ENCODE results near the gene RYR1. TPM values are rescaled to one million over a fixed set of nuclear protein-coding genes. Genes with fewer than 3 reads are reported as not detected.

Gene RYR1
- total and polyA plus RNA-seq, 2 of the 8 experiments (the other 6 are each of a cell fraction or from before 2014, with no cell fraction given) = 5.8 to 11.8 TPM

- H4K5ac ChIP-seq (ENCODE audit: insufficient read length, low read depth, low read length) = no peak overlapping the region
- H3K4me2 ChIP-seq (ENCODE audit: insufficient read depth in 1 of 2, low read depth in 2 of 2, low read length in 2 of 2) = no peak overlapping the region
- no peak overlapping the region for H4K8ac ChIP-seq (ENCODE audit: extremely low read depth, insufficient read depth, low read length)
- no peak overlapping the region for H2BK12ac ChIP-seq (ENCODE audit: low read depth, low read length)
- ChIA-PET CTCF (ENCODE audit: partially characterized antibody) (interaction anchor here (0.7 to 1.5 kb wide), 3 partner anchors 16 to 151 kb away, joined by 3 to 4 read pairs (median 3); partner anchors contain the start of gene EIF3K), POLR2A (ENCODE audit: partially characterized antibody) (interaction anchor here (1.5 kb wide), 1 partner anchor 13 kb away, joined by 4 read pairs; no protein-coding TSS in a partner anchor)
- no peak overlapping the region for H2BK15ac ChIP-seq (ENCODE audit: low read length)
- H2AFZ ChIP-seq (ENCODE audit: low read length) = no peak overlapping the region
- no peak overlapping the region for H3K14ac ChIP-seq (ENCODE audit: insufficient read length)
- no peak overlapping the region for H3K27ac ChIP-seq (ENCODE audit: low read depth, low read length)
- no peak overlapping the region for H3K9ac ChIP-seq (replicated peaks in 1 of 4; ENCODE audit: extremely low read depth in 1 of 4, low read depth in 3 of 4, low read length in 3 of 4)
- no peak overlapping the region for H3K23ac ChIP-seq (ENCODE audit: insufficient read length)
- no peak overlapping the region for H2BK20ac ChIP-seq (ENCODE audit: low read length)
- no peaks in the 10 kb centered on the region for H3K9me3 ChIP-seq (ENCODE audit: insufficient read depth in 2 of 2, low read depth in 1 of 2, low read length in 1 of 2)
- H2BK120ac ChIP-seq (replicated peaks; ENCODE audit: low read depth, low read length) = no peak overlapping the region
- 91% methylated on average over 6 of the region's 6 CpGs; no CpG with 5 or more reads in 1 of the 2 experiments for WGBS, 2 experiments (ENCODE audit: extremely low coverage in 1 of 2, insufficient coverage in 1 of 2, insufficient read length in 1 of 2, insufficient replicate concordance in 2 of 2, low coverage in 1 of 2, low lambda C conversion rate in 2 of 2, missing lambda C conversion rate in 1 of 2)
- peaks cover 0 to 6% (median 2%) of the 10 kb centered on the region in 4 experiments; a peak in 2 of 8 replicates for H3K36me3 ChIP-seq (ENCODE audit: control insufficient read depth in 2 of 4, insufficient read depth in 4 of 4, low read length in 3 of 4)
- no peak overlapping the region for H3K18ac ChIP-seq (ENCODE audit: extremely low read depth, low read length)
- DNase-seq (ENCODE audit: low read depth in 1 of 2, low spot score in 2 of 2) (no peak), FAIRE-seq (no peak)
- no peak overlapping the region for H3K56ac ChIP-seq (replicated peaks; ENCODE audit: insufficient read length, low read depth, low read length)
- no peak overlapping the region for H2BK5ac ChIP-seq (ENCODE audit: low read depth, low read length)
- no peak overlapping the region for H2AK5ac ChIP-seq (ENCODE audit: low read depth, low read length)
- no peak overlapping the region for H4K91ac ChIP-seq (replicated peaks; ENCODE audit: insufficient read length, low read length)
- no peaks in the 10 kb centered on the region for H3K79me1 ChIP-seq (ENCODE audit: low read depth, low read length)
- no peaks in the 10 kb centered on the region for H4K20me1 ChIP-seq (replicated peaks in 1 of 2; ENCODE audit: control insufficient read depth in 1 of 2, insufficient read depth in 2 of 2, low read length in 2 of 2)
- H3K4me3 ChIP-seq (ENCODE audit: extremely low read depth in 1 of 4, insufficient read depth in 2 of 4, low read depth in 3 of 4, low read length in 4 of 4) = no peak overlapping the region
- H3K27me3 ChIP-seq (replicated peaks in 1 of 4; ENCODE audit: control insufficient read depth in 3 of 4, extremely low read depth in 1 of 4, insufficient read depth in 3 of 4, low read length in 3 of 4) = no peaks in the 10 kb centered on the region; a peak in 1 of 7 replicates
- TF ChIP-seq PHF8 (conservative IDR thresholded peaks at IDR 0.05; ENCODE audit: low read depth, low read length) (no peak), SIN3A (conservative IDR thresholded peaks at IDR 0.05 in 1 of 2, IDR thresholded peaks at IDR 0.05 in 1 of 2; ENCODE audit: low read depth in 1 of 2, low read length in 2 of 2) (no peak), FOSL1 (IDR thresholded peaks at IDR 0.05; ENCODE audit: insufficient read depth, low read depth, low read length) (no peak), ASH2L (IDR thresholded peaks at IDR 0.05; ENCODE audit: low read length) (no peak), SP1 (IDR thresholded peaks at IDR 0.05; ENCODE audit: low read depth, low read length) (no peak), TCF12 (IDR thresholded peaks at IDR 0.05; ENCODE audit: low read depth, low read length) (no peak), BACH1 (IDR thresholded peaks at IDR 0.05; ENCODE audit: low read length) (no peak), RFX5 (IDR thresholded peaks at IDR 0.05; ENCODE audit: borderline replicate concordance, low read depth, low read length) (no peak), SIX5 (IDR thresholded peaks at IDR 0.05; ENCODE audit: low read depth, low read length) (no peak), MAFK (IDR thresholded peaks at IDR 0.05; ENCODE audit: low read depth, low read length) (no peak), GTF2F1 (IDR thresholded peaks at IDR 0.05; ENCODE audit: borderline replicate concordance, low read depth, low read length) (no peak), EGR1 (IDR thresholded peaks at IDR 0.05; ENCODE audit: borderline replicate concordance, low read depth, low read length) (no peak)
- no peaks in the 10 kb centered on the region for H3K23me2 ChIP-seq (ENCODE audit: low read depth, low read length)
- no peaks in the 10 kb centered on the region for H3K4me1 ChIP-seq (replicated peaks in 1 of 4; ENCODE audit: control insufficient read depth in 3 of 4, insufficient read depth in 4 of 4, low read length in 3 of 4)
- H3K79me2 ChIP-seq (ENCODE audit: control insufficient read depth in 1 of 2, insufficient read depth in 2 of 2, low read length in 2 of 2) = no peaks in the 10 kb centered on the region
- no peak overlapping the region for H3K4ac ChIP-seq (replicated peaks; ENCODE audit: insufficient read length, low read depth, low read length)
Observed at GRCh38 chr19:38551450-38551813, 117.9 kb downstream of the RYR1 start.
